Measurements from ENCODE around the gene CADPS.

Gene CADPS

DNA sequence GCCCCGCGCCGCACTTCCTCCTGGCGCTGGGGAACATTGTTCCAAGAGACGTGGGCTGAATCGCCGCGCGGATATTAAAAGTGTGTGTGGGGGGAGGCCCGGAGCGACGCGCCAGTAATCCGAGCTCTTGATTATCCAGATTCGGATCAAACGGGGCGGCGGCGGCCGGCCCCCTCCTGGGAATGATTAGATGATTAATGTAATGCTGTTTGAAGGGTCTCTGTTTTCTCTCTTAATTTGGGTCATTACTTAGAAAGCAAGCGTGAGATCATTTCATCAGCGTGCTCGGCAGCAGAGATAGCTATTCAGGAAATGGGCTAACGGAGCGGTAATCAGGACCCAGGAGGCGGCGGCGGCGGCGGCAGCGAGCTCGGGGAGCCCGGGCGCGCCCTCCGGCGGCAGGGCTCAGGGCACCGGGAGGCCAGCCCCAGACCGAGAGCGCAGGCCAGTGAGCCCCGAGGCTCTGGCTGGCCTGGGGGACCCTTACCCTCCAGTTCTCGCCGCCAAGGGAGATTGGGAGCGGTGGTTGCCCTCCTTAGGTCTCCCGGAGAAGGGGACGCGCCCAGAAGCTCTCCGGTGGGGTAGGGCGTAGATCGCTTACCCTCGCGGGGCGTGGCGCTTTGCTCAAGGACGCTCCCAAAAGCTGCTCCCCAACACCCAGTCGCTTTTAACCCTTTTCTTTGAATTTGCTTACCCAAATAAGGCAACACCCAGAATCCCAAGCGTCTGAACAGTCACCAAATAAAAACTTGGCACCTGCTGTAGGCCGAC lies 506.3 kb downstream of the CADPS start:
- intact Hi-C loops (cut with micrococcal nuclease): no loop called here
- no peaks in the 10 kb centered on the region for H3K36me3 Mint-ChIP-seq (ENCODE audit: low read depth)
- peaks cover 7% of the 10 kb centered on the region for H3K4me1 Mint-ChIP-seq (ENCODE audit: low read depth)

DNA sequence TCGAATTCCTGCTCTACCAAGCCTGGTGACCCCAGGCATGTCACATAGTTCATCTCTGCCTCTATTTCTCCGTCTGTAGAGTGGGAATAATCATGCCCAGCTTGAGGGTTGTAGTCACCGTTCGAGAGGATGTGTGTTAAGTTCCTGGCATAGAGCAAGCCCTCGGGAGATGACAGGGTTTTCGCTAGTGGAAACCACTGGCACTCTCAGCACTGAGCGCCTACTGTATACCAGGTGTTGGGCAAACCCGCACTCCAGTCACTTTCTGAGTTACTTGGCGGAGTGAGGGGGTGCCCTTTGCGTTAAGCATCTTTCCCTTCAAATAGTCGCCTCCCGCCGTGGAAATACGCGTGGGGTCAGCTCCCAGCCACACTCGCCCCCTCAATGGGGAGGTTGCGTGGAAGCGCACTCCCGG lies 506.9 kb downstream of the CADPS start:
- intact Hi-C loops (cut with micrococcal nuclease): no loop called here
- peaks cover 7% of the 10 kb centered on the region for H3K4me1 Mint-ChIP-seq (ENCODE audit: low read depth)
- H3K27me3 Mint-ChIP-seq: peaks cover 91% of the 10 kb centered on the region
- H3K9me3 Mint-ChIP-seq: no peaks in the 10 kb centered on the region
- H3K36me3 Mint-ChIP-seq (ENCODE audit: low read depth): no peaks in the 10 kb centered on the region
- H3K27ac Mint-ChIP-seq: no peak overlapping the region
- no peak overlapping the region for H3K4me3 Mint-ChIP-seq

More for the DNA sequence above, 506.3 kb downstream of the CADPS start:
- Mint-ChIP-seq H3K4me3 (no peak overlapping the region), H3K27me3 (peaks cover 93% of the 10 kb centered on the region), H3K27ac (no peak overlapping the region), H3K9me3 (no peaks in the 10 kb centered on the region)

GRCh38 chr3:62367763-62368195 lies 507.4 kb downstream of the CADPS start:
- H3K27ac Mint-ChIP-seq: no peak overlapping the region
- H3K4me1 Mint-ChIP-seq (ENCODE audit: low read depth): peaks cover 7% of the 10 kb centered on the region
- H3K36me3 Mint-ChIP-seq (ENCODE audit: low read depth): no peaks in the 10 kb centered on the region
- peaks cover 88% of the 10 kb centered on the region for H3K27me3 Mint-ChIP-seq
- no peaks in the 10 kb centered on the region for H3K9me3 Mint-ChIP-seq
- no peak overlapping the region for H3K4me3 Mint-ChIP-seq
- intact Hi-C loops (cut with micrococcal nuclease): no loop called here

GRCh38 chr3:62366126-62366484 lies 509.1 kb downstream of the CADPS start:
- H3K9me3 Mint-ChIP-seq: no peaks in the 10 kb centered on the region
- peaks cover 7% of the 10 kb centered on the region for H3K4me1 Mint-ChIP-seq (ENCODE audit: low read depth)
- H3K36me3 Mint-ChIP-seq (ENCODE audit: low read depth): no peaks in the 10 kb centered on the region
- intact Hi-C loops (cut with micrococcal nuclease): no loop called here
- no peak overlapping the region for H3K4me3 Mint-ChIP-seq
- H3K27me3 Mint-ChIP-seq: peaks cover 73% of the 10 kb centered on the region
- no peak overlapping the region for H3K27ac Mint-ChIP-seq

GRCh38 chr3:62365391-62366125 lies 509.7 kb downstream of the CADPS start:
- Mint-ChIP-seq H3K36me3 (ENCODE audit: low read depth) (no peaks in the 10 kb centered on the region), H3K27me3 (peaks cover 67% of the 10 kb centered on the region), H3K4me1 (ENCODE audit: low read depth) (peaks cover 7% of the 10 kb centered on the region), H3K9me3 (no peaks in the 10 kb centered on the region), H3K27ac (no peak overlapping the region), H3K4me3 (no peak overlapping the region)
- intact Hi-C loops (cut with micrococcal nuclease): no loop called here

GRCh38 chr3:62364191-62364590 lies 511.0 kb downstream of the CADPS start:
- H3K27me3 Mint-ChIP-seq: peaks cover 54% of the 10 kb centered on the region
- no peak overlapping the region for H3K4me3 Mint-ChIP-seq
- intact Hi-C loops (cut with micrococcal nuclease): no loop called here
- H3K4me1 Mint-ChIP-seq (ENCODE audit: low read depth): peaks cover 7% of the 10 kb centered on the region
- no peaks in the 10 kb centered on the region for H3K36me3 Mint-ChIP-seq (ENCODE audit: low read depth)
- H3K27ac Mint-ChIP-seq: no peak overlapping the region
- no peaks in the 10 kb centered on the region for H3K9me3 Mint-ChIP-seq

- no peak overlapping the region for H3K27ac Mint-ChIP-seq
- peaks cover 3% of the 10 kb centered on the region for H3K4me1 Mint-ChIP-seq (ENCODE audit: low read depth)
- no peaks in the 10 kb centered on the region for H3K36me3 Mint-ChIP-seq (ENCODE audit: low read depth)
These were observed 511.9 kb downstream of the CADPS start for GRCh38 chr3:62363275-62363674.

GRCh38 chr3:62361824-62362223 lies 513.4 kb downstream of the CADPS start:
- Mint-ChIP-seq H3K4me1 (ENCODE audit: low read depth) (no peaks in the 10 kb centered on the region), H3K9me3 (no peaks in the 10 kb centered on the region), H3K36me3 (ENCODE audit: low read depth) (no peaks in the 10 kb centered on the region), H3K27me3 (peaks cover 33% of the 10 kb centered on the region), H3K4me3 (no peak overlapping the region), H3K27ac (no peak overlapping the region)
- intact Hi-C loops (cut with micrococcal nuclease): no loop called here

More at GRCh38 chr3:62363275-62363674, 511.9 kb downstream of the CADPS start:
- Mint-ChIP-seq H3K27me3 (peaks cover 46% of the 10 kb centered on the region), H3K9me3 (no peaks in the 10 kb centered on the region), H3K4me3 (no peak overlapping the region)
- intact Hi-C loops (cut with micrococcal nuclease): no loop called here

- H3K27me3 Mint-ChIP-seq: peaks cover 28% of the 10 kb centered on the region
- no peak overlapping the region for H3K27ac Mint-ChIP-seq
- no peaks in the 10 kb centered on the region for H3K36me3 Mint-ChIP-seq (ENCODE audit: low read depth)
- intact Hi-C loops (cut with micrococcal nuclease): no loop called here
- H3K4me3 Mint-ChIP-seq: no peak overlapping the region
- H3K4me1 Mint-ChIP-seq (ENCODE audit: low read depth): no peaks in the 10 kb centered on the region
- H3K9me3 Mint-ChIP-seq: no peaks in the 10 kb centered on the region
These were observed 514.0 kb downstream of the CADPS start for GRCh38 chr3:62361261-62361660.

DNA sequence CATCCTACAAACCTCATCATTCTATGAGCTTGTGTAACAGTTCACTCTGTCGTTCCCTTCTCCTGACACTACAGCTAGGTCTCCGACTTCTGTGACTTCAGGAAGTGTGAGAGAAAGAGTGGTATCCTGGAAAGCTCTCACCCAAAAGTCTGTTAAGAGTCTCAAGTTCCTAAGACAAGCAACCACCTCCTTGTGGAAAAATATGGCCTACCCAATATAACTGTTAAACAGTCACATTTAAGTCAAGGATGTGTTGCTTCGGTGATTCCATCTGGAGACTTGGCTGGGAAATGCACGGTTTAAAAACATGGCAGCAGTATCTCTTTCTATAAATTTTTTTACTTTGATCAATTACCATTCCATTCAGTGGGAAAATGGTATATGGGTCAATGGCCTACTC lies 515.7 kb downstream of the CADPS start:
- peaks cover 11% of the 10 kb centered on the region for H3K27me3 Mint-ChIP-seq
- H3K27ac Mint-ChIP-seq: no peak overlapping the region
- intact Hi-C loops (cut with micrococcal nuclease): no loop called here

GRCh38 chr3:62356356-62356755 lies 518.9 kb downstream of the CADPS start:
- H3K4me3 Mint-ChIP-seq: no peak overlapping the region
- H3K9me3 Mint-ChIP-seq: no peaks in the 10 kb centered on the region
- H3K4me1 Mint-ChIP-seq (ENCODE audit: low read depth): no peaks in the 10 kb centered on the region
- no peaks in the 10 kb centered on the region for H3K36me3 Mint-ChIP-seq (ENCODE audit: low read depth)
- intact Hi-C loops (cut with micrococcal nuclease): no loop called here
- H3K27me3 Mint-ChIP-seq: peaks cover 2% of the 10 kb centered on the region
- no peak overlapping the region for H3K27ac Mint-ChIP-seq

More for the DNA sequence above, 515.7 kb downstream of the CADPS start:
- Mint-ChIP-seq H3K36me3 (ENCODE audit: low read depth) (no peaks in the 10 kb centered on the region), H3K4me3 (no peak overlapping the region), H3K9me3 (no peaks in the 10 kb centered on the region), H3K4me1 (ENCODE audit: low read depth) (no peaks in the 10 kb centered on the region)

GRCh38 chr3:62355703-62356102 lies 519.5 kb downstream of the CADPS start:
- Mint-ChIP-seq H3K27me3 (peaks cover 5% of the 10 kb centered on the region), H3K36me3 (ENCODE audit: low read depth) (no peaks in the 10 kb centered on the region), H3K27ac (no peak overlapping the region), H3K9me3 (no peaks in the 10 kb centered on the region), H3K4me1 (ENCODE audit: low read depth) (no peaks in the 10 kb centered on the region), H3K4me3 (no peak overlapping the region)
- intact Hi-C loops (cut with micrococcal nuclease): no loop called here
